ENCODE results near the gene CABLES1.

Gene CABLES1

GRCh38 chr18:23186781-23187180 lies 51.5 kb downstream of the CABLES1 start:
- H3K4me3 ChIP-seq (ENCODE audit: low read depth, low read length), result no peak overlapping the region
- H3K36me3 ChIP-seq (ENCODE audit: control insufficient read depth, insufficient read depth, low read length), result peaks cover 6% of the 10 kb centered on the region; the same call in 1 of the 2 replicates
- H3K27ac ChIP-seq (ENCODE audit: low read depth, low read length), result no peak overlapping the region
- no peak overlapping the region for H3K9ac ChIP-seq (ENCODE audit: low read length)
- peaks cover 34% of the 10 kb centered on the region for H3K4me1 ChIP-seq (ENCODE audit: control insufficient read depth, insufficient read depth, low read length)
- no peaks in the 10 kb centered on the region for H3K9me3 ChIP-seq (ENCODE audit: control insufficient read depth, insufficient read depth, low read depth, low read length)
- no peaks in the 10 kb centered on the region for H3K27me3 ChIP-seq (ENCODE audit: control insufficient read depth, insufficient read depth, low read length)

- Histone ChIP-seq H3K27me3 (ENCODE audit: control insufficient read depth, insufficient read depth, low read length) (no peaks in the 10 kb centered on the region), H3K9me3 (ENCODE audit: control insufficient read depth, insufficient read depth, low read depth, low read length) (no peaks in the 10 kb centered on the region), H3K9ac (ENCODE audit: low read length) (no peak overlapping the region), H3K36me3 (ENCODE audit: control insufficient read depth, insufficient read depth, low read length) (peaks cover 6% of the 10 kb centered on the region; the same call in 1 of the 2 replicates), H3K27ac (ENCODE audit: low read depth, low read length) (no peak overlapping the region), H3K4me1 (ENCODE audit: control insufficient read depth, insufficient read depth, low read length) (peaks cover 26% of the 10 kb centered on the region), H3K4me3 (ENCODE audit: low read depth, low read length) (no peak overlapping the region)
Measured at GRCh38 chr18:23188068-23188760, 52.9 kb downstream of the CABLES1 start.

GRCh38 chr18:23189099-23189498 lies 53.8 kb downstream of the CABLES1 start:
- Histone ChIP-seq H3K4me1 (ENCODE audit: control insufficient read depth, insufficient read depth, low read length) (peaks cover 22% of the 10 kb centered on the region; the same call in 1 of the 2 replicates), H3K36me3 (ENCODE audit: control insufficient read depth, insufficient read depth, low read length) (peaks cover 6% of the 10 kb centered on the region; the same call in 1 of the 2 replicates), H3K27ac (ENCODE audit: low read depth, low read length) (no peak overlapping the region), H3K27me3 (ENCODE audit: control insufficient read depth, insufficient read depth, low read length) (no peaks in the 10 kb centered on the region), H3K9ac (ENCODE audit: low read length) (no peak overlapping the region), H3K4me3 (ENCODE audit: low read depth, low read length) (no peak overlapping the region), H3K9me3 (ENCODE audit: control insufficient read depth, insufficient read depth, low read depth, low read length) (no peaks in the 10 kb centered on the region)

- no peak overlapping the region for H3K27ac ChIP-seq (ENCODE audit: low read depth, low read length)
- no peak overlapping the region for H3K4me3 ChIP-seq (ENCODE audit: low read depth, low read length)
- H3K27me3 ChIP-seq (ENCODE audit: control insufficient read depth, insufficient read depth, low read length), result no peaks in the 10 kb centered on the region
- peaks cover 31% of the 10 kb centered on the region for H3K4me1 ChIP-seq (ENCODE audit: control insufficient read depth, insufficient read depth, low read length)
- no peak overlapping the region for H3K9ac ChIP-seq (ENCODE audit: low read length)
- H3K9me3 ChIP-seq (ENCODE audit: control insufficient read depth, insufficient read depth, low read depth, low read length), result no peaks in the 10 kb centered on the region
- peaks cover 6% of the 10 kb centered on the region for H3K36me3 ChIP-seq (ENCODE audit: control insufficient read depth, insufficient read depth, low read length)
Measured at GRCh38 chr18:23189768-23190661, 54.7 kb downstream of the CABLES1 start.

GRCh38 chr18:23191232-23191631 lies 55.9 kb downstream of the CABLES1 start:
- peaks cover 43% of the 10 kb centered on the region for H3K4me1 ChIP-seq (ENCODE audit: control insufficient read depth, insufficient read depth, low read length)
- peaks cover 6% of the 10 kb centered on the region for H3K36me3 ChIP-seq (ENCODE audit: control insufficient read depth, insufficient read depth, low read length)
- no peak overlapping the region for H3K9ac ChIP-seq (ENCODE audit: low read length)
- H3K9me3 ChIP-seq (ENCODE audit: control insufficient read depth, insufficient read depth, low read depth, low read length), result no peaks in the 10 kb centered on the region
- H3K4me3 ChIP-seq (ENCODE audit: low read depth, low read length), result no peak overlapping the region
- H3K27me3 ChIP-seq (ENCODE audit: control insufficient read depth, insufficient read depth, low read length), result no peaks in the 10 kb centered on the region
- no peak overlapping the region for H3K27ac ChIP-seq (ENCODE audit: low read depth, low read length)

- Histone ChIP-seq H3K36me3 (ENCODE audit: control insufficient read depth, insufficient read depth, low read length) (peaks cover 25% of the 10 kb centered on the region), H3K4me1 (ENCODE audit: control insufficient read depth, insufficient read depth, low read length) (peaks cover 43% of the 10 kb centered on the region), H3K9ac (ENCODE audit: low read length) (no peak overlapping the region), H3K27me3 (ENCODE audit: control insufficient read depth, insufficient read depth, low read length) (no peaks in the 10 kb centered on the region), H3K4me3 (ENCODE audit: low read depth, low read length) (no peak overlapping the region), H3K27ac (ENCODE audit: low read depth, low read length) (no peak overlapping the region), H3K9me3 (ENCODE audit: control insufficient read depth, insufficient read depth, low read depth, low read length) (0 out of 2 replicates have a peak, but pooled peaks cover 2% of the 10 kb centered on the region)
Measured at GRCh38 chr18:23193742-23194141, 58.5 kb downstream of the CABLES1 start.

- Histone ChIP-seq H3K36me3 (ENCODE audit: control insufficient read depth, insufficient read depth, low read length) (peaks cover 26% of the 10 kb centered on the region), H3K4me3 (ENCODE audit: low read depth, low read length) (no peak overlapping the region), H3K9ac (ENCODE audit: low read length) (no peak overlapping the region), H3K9me3 (ENCODE audit: control insufficient read depth, insufficient read depth, low read depth, low read length) (0 out of 2 replicates have a peak, but pooled peaks cover 2% of the 10 kb centered on the region), H3K27ac (ENCODE audit: low read depth, low read length) (no peak overlapping the region), H3K27me3 (ENCODE audit: control insufficient read depth, insufficient read depth, low read length) (no peaks in the 10 kb centered on the region), H3K4me1 (ENCODE audit: control insufficient read depth, insufficient read depth, low read length) (peaks cover 37% of the 10 kb centered on the region)
Measured at GRCh38 chr18:23194155-23194996, 59.1 kb downstream of the CABLES1 start.

- Histone ChIP-seq H3K9me3 (ENCODE audit: control insufficient read depth, insufficient read depth, low read depth, low read length) (0 out of 2 replicates have a peak, but pooled peaks cover 2% of the 10 kb centered on the region), H3K27me3 (ENCODE audit: control insufficient read depth, insufficient read depth, low read length) (no peaks in the 10 kb centered on the region), H3K27ac (ENCODE audit: low read depth, low read length) (peak overlapping the region; percentile 22; the same call in 1 of the 2 replicates), H3K36me3 (ENCODE audit: control insufficient read depth, insufficient read depth, low read length) (peaks cover 25% of the 10 kb centered on the region), H3K4me3 (ENCODE audit: low read depth, low read length) (peak overlapping the region; percentile 17; the same call in 1 of the 2 replicates), H3K9ac (ENCODE audit: low read length) (no peak overlapping the region), H3K4me1 (ENCODE audit: control insufficient read depth, insufficient read depth, low read length) (peaks cover 34% of the 10 kb centered on the region)
Measured at GRCh38 chr18:23194997-23195957, 60.0 kb downstream of the CABLES1 start.

- H3K4me3 ChIP-seq (ENCODE audit: low read depth, low read length), result peak overlapping the region; percentile 17; the same call in 1 of the 2 replicates
- peaks cover 25% of the 10 kb centered on the region for H3K36me3 ChIP-seq (ENCODE audit: control insufficient read depth, insufficient read depth, low read length)
- H3K27ac ChIP-seq (ENCODE audit: low read depth, low read length), result peak overlapping the region; percentile 44; the same call in 1 of the 2 replicates
- H3K9ac ChIP-seq (ENCODE audit: low read length), result no peak overlapping the region
- H3K9me3 ChIP-seq (ENCODE audit: control insufficient read depth, insufficient read depth, low read depth, low read length), result 0 out of 2 replicates have a peak, but pooled peaks cover 2% of the 10 kb centered on the region
- H3K4me1 ChIP-seq (ENCODE audit: control insufficient read depth, insufficient read depth, low read length), result peaks cover 34% of the 10 kb centered on the region
- no peaks in the 10 kb centered on the region for H3K27me3 ChIP-seq (ENCODE audit: control insufficient read depth, insufficient read depth, low read length)
Measured at GRCh38 chr18:23196119-23197007, 61.1 kb downstream of the CABLES1 start.
